HS-27A (cell line): ENCODE results near the gene KCTD10.

Experiments
- DNase-seq: peaks from one replicate; pipeline ENCODE4 v3.0.0-alpha.2; 2012; ENCODE audit warnings: low read depth, missing footprints

The KCTD10 gene, protein sequence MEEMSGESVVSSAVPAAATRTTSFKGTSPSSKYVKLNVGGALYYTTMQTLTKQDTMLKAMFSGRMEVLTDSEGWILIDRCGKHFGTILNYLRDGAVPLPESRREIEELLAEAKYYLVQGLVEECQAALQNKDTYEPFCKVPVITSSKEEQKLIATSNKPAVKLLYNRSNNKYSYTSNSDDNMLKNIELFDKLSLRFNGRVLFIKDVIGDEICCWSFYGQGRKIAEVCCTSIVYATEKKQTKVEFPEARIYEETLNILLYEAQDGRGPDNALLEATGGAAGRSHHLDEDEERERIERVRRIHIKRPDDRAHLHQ

DNA sequence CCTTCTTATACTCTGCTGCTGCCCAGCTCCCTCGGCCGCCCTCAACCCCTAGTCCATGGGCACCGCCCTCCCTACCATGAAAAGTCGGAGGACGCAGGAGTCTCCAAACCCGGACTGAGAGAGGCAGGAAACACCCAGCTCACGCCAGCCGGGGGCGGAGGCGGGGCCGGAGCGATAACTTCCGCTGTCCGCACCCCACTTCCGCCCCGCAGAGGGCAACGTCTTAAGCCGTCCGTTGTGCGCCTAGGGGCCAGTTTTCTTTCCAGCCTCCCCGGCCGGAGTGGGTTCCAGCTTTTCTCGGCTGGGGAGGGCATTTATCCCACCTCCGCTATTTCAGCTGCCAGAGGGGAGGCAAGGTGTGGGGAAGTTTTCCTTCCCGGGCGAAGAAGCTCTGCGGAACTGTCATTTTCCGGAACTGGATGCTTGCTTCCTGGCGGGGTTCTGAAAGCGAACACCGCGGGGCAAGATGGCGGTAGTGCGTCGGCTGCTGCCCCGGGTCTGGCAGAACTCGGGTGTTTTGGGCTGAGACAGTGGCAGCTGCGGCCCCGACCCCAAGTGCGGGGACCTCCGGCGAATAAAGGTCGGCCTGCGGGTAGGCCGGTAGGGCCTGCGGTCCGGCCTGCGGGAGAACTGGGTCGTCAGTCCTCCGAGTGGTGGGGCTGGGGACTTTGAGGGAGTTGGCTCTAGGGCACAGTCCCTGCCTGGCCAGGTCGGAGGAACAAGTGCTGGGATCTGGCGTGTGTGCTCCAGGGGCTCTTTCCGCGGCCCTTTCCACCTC is at the start of gene KCTD10, which contains the start of gene UBE3B:
TSS of gene KCTD10 (minus strand) at position 116 of the 778 bp plus-strand sequence. CDS start at position 78, 38 bp downstream.
TSS of gene UBE3B (plus strand) at position 450 of the 778 bp plus-strand sequence. CDS start 5,918 bp downstream, outside the sequence.
- peak; percentile 74 for DNase-seq

DNA sequence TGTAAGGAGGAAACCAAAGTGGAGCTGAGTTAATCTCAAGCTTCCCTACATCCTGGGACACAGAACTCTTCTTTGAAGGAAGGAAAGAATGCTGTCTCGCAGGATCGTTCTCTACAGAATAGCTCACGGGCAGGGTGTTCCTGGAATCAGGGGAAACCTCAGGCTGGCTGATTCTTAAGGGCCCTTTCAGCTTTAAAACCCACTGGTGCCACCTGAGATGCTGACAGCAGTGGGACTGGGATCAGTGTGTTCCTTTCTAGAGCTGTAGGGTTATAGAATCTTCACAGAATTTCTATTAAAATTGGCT is 48.1 kb upstream of the KCTD10 start:
- DNase-seq, result no peak

DNA sequence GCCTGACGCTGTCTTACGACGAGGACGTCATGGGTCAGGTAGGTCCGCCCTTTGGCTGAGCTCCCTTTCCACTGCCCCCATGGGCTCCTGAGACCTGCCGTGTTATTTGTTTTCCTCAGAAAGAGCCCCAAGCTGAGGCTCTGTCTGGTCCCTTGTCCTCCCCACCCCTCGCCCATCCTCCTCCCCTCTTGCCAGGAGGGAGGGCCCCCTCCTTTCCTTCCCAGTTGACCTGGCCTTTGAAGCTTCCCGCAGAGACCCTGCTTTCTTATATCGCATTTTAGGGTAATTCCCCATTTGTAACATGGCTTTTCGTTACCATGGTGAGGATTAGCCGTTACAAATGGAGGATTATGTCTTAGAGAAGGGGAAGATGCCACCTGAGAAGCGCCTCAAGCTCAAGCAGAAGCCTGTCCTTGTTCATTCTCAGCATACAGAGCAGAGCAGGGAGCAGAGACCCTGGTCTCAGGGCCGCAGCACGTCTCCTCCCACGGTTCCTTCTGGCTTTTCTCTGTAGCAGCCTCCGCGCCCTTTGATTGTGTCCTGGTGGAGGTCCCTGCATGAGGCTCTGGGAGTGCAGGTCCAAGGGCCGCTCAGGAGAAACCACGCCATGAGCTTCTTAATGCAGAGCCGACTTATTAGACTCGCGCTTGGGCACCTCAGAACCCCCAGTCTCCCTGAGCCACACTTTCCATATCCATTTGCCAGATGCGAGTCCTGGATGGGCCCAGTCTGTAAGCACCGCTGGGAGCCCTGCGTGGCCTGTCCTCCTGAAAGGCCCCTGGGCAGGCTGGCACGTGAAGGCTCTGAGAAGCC is 47.6 kb upstream of the KCTD10 start:
- DNase-seq, result no peak

DNA sequence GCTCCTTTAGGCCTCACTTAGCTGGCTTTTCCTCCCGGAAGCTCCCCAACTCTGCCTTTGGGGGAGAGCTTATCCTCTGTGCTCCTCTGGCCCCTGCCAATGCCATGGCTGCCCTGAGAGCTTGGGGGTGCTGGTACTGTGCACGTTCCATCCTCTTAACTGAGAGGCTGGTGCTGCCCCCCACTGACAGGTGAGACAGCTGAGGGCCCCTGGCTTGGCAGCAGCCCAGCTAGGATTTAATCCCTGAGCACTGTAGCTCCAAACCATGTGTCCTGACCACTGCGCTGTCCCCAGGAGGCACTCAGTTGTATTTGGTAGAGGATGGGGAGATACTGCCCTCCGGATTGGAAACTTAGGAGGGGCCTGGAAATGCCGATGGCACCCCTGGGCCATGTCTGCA is 46.4 kb upstream of the KCTD10 start:
- no peak for DNase-seq

DNA sequence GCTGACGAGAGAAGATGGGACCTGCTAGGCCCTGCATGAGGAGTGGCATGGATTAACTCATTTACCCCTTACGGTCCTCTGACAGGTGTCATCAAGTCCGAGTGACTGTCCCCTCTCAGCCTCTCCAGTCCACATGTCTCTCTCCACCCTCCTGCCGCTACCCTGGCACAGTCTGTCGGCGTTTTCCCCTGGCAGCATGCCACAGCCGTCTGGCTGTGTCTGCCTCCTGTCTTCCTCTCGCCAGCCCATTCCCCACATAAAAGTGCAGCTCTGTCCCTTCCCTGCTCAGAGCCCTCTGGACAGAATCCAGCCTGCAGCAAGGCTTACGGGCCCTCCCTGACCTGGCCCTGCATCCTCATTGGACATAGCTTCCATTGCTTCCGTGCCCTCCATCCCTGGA is 46.0 kb upstream of the KCTD10 start:
- DNase-seq, result no peak

DNA sequence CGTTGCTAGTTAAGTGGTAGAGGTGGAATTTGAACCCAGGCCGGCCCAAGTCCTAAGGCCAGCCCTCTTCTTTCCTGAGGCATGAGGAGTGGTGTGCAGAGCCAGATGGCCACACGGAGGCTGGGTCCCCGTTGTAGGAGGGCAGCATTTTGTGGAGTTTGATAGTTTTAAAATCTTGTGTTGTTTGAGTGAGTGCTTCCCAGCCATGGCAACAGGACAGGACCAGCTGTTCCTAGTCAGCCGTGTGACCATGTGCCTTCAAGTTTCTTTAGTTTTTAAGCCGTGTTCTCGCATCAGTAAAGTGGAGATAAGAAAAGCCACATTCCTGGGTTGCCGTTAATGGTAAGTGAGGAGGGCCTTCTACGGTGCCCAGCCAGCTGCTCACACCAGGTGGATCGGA is 44.7 kb upstream of the KCTD10 start:
- no peak for DNase-seq

DNA sequence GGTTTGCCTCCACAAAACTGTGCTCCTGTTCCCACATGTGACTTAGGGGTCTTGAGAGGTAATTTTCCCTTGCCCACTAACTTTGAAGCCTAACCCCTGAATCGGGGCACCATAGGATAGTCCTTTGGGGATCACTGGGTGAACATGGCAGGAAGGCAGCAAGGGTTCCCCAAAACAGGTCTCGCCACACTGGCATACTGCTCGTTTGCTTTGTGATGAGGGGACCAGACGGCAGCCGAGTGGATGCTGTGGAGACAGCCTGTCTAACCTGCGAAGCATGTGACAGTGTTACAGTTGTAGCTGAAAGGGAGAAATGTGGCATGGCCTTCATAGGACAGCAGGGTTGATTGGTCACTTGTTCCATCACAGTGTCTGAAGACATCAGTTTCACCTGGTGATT is 42.7 kb upstream of the KCTD10 start:
- no peak for DNase-seq

DNA sequence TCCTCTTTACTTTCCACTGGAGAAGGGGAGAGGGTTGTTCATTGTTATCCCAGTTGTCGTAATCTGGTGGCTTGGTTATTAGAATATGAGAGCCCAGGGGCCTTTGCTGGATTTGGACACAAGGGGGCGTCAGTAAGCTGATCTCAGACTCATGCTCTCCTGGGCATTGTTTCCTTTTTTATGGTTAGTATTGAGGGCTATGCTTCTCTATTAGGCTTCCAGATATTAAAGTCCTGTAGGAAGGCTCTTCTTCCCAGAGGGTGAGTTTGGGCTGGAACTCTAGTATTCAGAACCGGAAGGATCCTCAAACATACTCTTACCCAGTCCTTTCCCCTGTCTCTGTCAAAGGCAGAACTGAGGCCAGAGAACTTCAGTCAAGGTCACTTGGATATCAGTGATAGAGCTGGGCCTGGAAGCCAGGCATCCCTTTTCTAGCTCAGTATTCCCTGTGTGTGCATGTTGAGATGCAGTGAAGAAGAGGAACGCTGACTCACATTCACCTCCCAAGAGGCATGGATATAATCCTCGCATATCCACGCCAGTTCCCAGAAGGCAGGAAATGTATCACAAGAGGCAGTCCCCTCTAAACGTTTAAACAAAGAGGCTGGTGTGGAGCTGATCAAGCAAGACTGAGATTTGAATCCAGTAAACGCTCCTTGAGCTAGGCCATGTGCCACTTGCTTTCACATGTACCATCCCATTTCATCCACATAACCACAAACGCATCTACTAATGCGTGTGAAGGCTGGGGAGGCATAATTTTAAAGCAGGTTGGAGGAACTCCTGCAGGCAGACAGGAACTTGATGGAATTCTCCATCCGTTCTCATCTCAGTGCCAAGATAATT is 41.9 kb upstream of the KCTD10 start:
- peak; percentile 22 for DNase-seq

DNA sequence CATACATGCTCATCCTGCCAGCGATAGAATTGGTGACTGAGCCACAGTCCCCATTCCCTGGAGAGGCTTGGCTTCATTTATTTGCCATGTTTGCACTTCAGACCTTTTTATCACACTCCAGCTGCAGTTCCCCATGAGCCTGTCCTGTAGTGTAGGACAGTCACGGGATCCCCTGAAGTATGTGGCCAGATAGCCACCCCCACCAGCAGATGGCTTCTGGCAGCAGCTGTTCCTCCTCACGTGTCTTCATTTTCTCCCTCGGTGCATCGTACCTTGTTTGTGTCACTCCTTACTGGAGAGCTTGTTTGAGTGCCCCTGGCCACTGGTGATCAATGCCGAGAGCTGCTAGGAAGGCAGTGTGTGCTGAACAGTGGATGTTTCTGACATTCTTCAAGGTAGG is 40.5 kb upstream of the KCTD10 start:
- DNase-seq, result no peak

DNA sequence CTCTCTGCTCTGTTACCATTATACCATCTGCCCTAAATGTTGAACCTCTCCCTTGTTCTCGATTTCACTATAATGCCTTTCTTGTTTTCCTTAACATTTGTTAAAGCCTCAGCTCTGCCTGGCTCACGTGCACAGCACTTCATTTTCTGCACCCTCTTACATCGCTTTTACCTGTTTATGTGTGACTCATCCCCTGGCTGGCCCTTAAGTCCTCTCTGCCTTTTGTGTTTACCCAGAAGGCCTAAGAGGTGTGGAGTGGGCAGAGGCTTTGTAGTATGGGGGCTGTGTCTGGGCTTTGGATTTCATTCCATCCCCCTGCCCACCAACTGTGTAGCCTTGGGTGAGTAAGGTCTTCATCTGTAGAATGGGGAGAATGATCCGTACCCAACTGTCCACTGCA is 36.9 kb upstream of the KCTD10 start:
- no peak for DNase-seq

DNA sequence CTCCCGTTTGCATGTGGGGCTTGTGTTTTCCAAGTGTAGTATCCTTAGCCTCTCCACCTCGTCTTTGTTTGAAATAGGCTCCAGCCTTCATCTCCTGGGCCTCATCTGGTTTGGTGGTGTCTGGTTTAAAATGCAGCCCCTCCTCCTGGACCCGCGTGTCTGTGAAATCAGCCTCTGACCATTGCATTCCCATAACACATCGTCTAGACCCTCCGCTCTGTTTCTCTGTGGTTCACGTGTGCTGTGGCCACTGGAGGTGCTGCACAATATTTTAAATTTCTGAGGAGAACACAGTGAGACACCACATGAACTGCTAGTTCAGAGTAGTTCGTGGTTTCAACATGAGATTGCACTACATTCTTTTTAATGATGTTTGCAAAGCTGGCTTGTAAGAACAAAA is 36.0 kb upstream of the KCTD10 start:
- DNase-seq, result no peak

DNA sequence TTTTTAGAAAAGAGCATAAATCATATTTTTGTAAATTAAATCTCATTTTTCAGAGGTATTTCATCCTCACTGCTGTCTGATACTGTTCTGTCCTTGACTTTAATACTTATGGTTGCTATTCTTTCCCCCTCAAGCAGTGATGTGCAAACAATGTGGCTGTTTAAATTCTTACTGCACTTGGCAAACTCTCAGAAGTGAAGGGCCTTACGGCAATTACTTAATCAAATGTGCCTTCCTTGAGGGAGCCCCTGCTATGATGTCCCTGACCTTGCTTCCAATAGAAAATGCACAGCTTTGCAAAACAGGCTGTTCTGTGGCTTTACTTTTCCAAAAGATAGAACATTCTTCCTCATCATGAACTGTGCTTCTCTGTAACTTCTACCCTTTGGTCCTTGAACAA is 35.5 kb upstream of the KCTD10 start:
- no peak for DNase-seq

DNA sequence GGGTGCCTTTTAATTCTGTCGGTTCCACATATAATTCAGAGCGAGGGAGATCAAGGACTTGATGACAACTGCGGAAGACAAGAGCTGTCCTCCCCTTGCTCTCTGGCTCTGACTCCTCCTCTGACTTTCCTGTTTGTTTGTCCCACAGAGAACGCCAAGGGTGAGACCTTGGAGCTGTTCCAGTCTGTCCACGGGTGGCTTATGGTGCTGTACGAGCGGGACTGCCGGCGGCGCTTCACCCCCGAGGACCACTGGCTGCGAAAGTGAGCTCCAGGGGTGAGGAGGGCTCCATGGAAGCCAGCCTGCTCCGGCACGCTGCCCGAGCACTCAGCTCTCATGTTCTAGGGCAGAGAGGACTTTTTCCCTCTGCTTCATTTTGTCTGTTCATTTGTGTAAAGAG is 33.1 kb upstream of the KCTD10 start:
- DNase-seq, result no peak

DNA sequence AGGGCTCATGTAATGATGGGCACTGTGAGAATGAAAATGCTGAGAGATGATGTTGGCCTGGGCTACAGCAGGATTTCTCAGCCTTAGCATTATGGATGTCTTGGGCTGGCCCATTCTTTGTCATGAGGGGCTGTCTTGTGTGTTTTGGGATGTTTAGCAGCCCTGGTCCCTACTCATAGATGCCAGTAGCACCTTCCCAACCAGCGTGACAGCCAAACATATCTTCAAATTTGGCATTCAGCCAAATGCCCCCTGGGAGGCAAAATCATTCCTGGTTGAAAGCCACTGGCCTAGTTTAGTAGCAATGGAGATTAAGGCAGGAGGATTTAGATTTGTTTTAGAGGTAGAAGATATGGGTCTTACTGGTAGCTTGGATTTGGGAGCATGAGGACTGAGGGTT is 27.0 kb upstream of the KCTD10 start:
- no peak for DNase-seq

DNA sequence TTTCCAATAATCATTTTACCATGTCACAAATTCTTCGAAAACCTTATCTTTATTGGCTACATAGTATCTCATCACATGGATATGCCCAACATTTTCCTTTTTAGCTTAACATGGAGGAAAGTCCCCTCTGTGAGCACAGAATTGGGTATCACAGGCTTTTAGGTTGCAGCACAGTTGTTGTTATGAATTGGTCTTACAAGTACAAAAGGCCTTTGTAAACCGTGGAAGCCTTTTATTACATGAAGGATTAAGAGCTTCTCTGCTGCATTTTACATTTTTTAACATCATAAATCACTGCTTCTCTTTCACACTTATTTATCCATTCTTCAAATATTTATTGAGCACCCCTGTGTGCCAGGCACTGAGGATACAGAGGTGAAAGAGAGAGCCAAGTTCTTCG is 26.5 kb upstream of the KCTD10 start:
- no peak for DNase-seq

DNA sequence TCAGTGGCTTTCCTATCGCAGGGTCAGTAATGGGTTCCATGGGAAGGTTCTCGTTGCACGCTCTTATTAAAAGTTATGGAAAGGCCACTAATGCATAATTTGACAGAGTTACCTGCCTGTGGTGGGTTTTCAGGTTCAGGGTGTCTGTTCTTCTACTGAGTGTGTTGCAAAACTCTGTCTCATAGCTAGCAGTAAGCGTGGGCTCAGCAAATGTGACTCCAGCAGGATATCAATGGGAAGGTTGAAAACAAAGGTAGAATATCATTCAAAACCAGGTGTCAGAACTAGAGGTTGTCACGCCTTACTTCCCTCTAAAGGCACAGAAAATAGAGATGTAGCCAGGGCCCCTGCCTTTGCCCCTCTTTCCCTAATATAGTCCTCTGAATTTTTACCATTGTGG is 25.2 kb upstream of the KCTD10 start:
- no peak for DNase-seq

DNA sequence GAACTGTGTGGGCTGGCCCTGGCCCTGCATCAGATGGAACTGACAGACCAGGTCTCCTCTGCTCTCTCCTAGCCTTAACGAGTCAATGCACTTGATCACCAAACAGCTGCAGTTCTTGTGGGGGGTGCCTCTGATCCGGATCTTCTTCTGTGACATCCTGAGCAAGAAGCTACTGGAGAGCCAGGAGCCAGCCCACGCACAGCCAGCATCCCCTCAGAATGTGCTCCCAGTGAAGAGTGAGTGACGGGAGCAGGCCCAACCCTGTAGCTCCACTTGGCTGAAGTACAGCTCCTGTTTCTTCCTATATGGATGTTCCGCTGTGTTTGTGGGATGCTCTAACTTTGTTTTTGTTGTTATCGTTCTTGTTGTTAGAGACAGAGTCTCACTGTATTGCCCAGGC is 24.2 kb upstream of the KCTD10 start:
- no peak for DNase-seq

DNA sequence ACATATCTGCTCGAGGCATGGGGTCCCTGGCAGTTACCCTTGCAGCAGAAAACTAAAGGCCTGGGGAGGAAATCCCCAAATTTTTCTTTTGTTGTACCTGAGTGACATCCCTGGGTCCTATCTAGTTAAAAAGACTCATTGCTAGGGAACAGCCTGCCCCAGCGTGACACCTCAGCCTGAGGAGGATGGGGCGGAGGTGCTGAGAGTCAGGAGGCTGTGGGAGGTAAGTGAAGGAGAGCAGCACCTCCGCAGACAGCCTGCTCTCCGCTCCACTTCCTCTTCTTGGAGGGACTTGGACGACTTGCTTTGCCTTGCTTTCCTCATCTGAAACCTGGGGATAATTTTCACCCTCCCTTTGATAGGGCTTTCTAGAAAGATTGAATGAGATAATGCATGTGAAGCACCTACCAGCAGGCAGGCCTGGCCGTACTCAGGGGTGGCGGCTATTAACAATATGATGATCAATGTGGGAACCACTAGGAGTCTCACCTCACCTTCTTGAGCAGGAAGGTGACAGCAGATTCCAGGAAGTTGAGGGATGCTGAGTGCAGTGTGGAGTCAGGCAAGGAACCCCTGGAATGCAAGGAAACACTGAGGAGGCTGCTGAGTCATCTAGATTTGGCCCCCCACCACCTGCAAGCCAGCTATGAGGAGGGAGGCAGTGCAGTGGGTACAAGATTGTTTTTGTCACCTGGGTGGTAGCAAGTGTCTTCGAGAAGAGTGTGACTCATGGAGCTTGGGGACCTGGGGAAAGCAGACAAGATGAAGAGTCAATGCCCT is 23.5 kb upstream of the KCTD10 start:
- DNase-seq, result no peak

DNA sequence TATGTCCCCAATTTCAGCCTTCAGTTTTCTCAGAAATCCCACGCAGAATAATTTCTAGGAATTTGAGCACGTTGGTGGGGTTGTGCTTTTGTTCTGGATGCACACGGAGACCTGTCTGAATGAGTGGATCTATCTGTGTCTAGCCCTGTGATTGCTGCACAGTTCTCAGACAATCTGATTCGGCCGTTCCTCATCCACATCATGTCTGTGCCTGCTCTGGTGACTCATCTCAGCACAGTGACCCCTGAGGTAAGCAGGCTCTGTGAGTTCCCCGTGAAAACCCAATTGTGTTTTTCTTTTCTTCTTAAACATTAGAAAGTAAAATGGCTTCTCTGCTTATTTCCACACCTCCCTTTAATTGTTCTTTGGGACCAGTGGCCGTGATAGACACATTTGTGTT is 20.6 kb upstream of the KCTD10 start:
- DNase-seq, result no peak

DNA sequence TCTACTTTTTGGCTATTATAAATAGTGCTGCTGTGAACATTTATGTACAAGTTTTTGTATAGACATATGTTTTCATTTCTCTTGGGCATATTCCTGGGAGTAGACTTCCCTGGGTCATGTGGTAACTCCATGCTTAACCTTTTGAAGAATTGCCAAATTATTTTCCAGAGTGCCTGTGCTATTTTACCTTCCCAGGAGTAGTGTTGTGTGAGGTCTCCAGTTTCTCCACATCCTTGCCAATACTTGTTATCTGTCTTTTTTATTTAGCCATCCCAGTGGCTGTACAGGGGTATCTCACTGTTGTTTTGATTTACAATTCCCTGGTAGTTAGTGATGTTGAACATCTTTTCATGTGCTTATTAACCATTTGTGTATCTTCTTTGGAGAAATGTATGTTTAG is 19.2 kb upstream of the KCTD10 start:
- no peak for DNase-seq

DNA sequence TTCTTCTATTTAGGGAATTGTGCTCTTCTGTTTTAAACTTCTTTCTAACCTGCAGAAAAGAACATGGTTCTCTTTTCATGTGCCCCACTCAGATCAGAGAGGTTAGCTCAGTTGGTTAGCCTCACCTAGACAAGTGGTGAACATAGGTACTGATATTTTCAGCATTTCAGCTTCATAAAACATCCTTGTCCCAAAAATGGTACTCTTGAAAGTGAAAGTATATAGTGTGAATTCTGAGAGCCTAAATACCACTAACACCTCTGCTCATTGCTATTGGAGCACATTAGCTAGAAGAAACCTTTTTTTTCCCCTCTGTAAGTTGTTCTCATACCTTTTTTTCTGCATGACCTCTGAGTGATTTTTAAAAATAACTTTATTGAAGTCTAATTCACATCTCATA is 17.9 kb upstream of the KCTD10 start:
- no peak for DNase-seq
